ENCODE measurements around the gene EXOSC10. TPM values are rescaled to one million over a fixed set of nuclear protein-coding genes. Genes with fewer than 3 reads are reported as not detected.
"Not testable (repeated sequence)": the region's sequence is repeated elsewhere in the genome, so short reads cannot be mapped to it uniquely, and the experiment has no call there.

Gene EXOSC10
- total RNA-seq, 2 experiments from 2014 or later, result 74.3 to 89.6 TPM

GRCh38 chr1:11109047-11109760 lies 9.5 kb upstream of the EXOSC10 start:
- no peaks in the 10 kb centered on the region for H3K9me3 Mint-ChIP-seq (ENCODE audit: low read depth)
- DNase-seq (no peak), ATAC-seq (no peak)
- H3K27ac Mint-ChIP-seq, result no peak overlapping the region
- no peaks in the 10 kb centered on the region for H3K4me1 Mint-ChIP-seq
- no peaks in the 10 kb centered on the region for H3K27me3 Mint-ChIP-seq
- intact Hi-C loops (cut with DNase I, micrococcal nuclease), result no loop called here
- ChIA-PET CTCF (interaction anchor here (1.2 to 2.1 kb wide), 4 partner anchors 11 to 72 kb away, joined by 3 to 13 read pairs (median 4); no protein-coding TSS in a partner anchor), POLR2A (interaction anchor here (0.6 kb wide), 1 partner anchor 10 kb away, joined by 4 read pairs; the partner anchor contains the start of gene EXOSC10)
- no peak overlapping the region for H3K4me3 Mint-ChIP-seq
- peaks cover 42% of the 10 kb centered on the region for H3K36me3 Mint-ChIP-seq (ENCODE audit: low read depth)

DNA sequence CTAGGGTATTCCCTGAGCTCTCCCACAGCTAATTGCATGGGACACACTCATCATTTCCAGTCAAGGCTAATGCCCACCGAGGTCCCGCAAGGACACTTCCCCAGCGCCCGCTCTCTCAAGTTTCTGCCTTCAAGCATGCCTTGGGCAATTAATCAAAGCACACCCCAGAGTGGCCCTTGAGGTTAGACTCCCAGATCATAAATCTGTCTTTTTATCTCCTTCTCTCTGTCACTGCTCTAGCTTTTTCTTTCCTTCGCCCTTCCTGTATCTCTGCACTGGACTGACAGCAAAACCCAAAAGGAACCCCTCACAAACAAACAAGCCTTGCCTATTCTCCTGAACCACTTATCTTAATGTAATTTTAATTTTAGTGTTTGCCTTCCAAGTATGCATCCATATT lies 7.9 kb upstream of the EXOSC10 start:
- Mint-ChIP-seq H3K27ac (no peak overlapping the region), H3K4me1 (no peaks in the 10 kb centered on the region), H3K36me3 (ENCODE audit: low read depth) (peaks cover 33% of the 10 kb centered on the region), H3K4me3 (no peak overlapping the region), H3K9me3 (ENCODE audit: low read depth) (no peaks in the 10 kb centered on the region), H3K27me3 (no peaks in the 10 kb centered on the region)
- ChIA-PET POLR2A (no interaction called here), CTCF (interaction anchor here (0.6 to 2.1 kb wide), 4 partner anchors 24 to 72 kb away, joined by 3 to 13 read pairs (median 3); no protein-coding TSS in a partner anchor)
- DNase-seq (no peak), ATAC-seq (no peak)
- intact Hi-C loops (cut with DNase I, micrococcal nuclease), result no loop called here

GRCh38 chr1:11105586-11105985 lies 5.9 kb upstream of the EXOSC10 start:
- POLR2A ChIA-PET, result no interaction called here
- H3K9me3 Mint-ChIP-seq (ENCODE audit: low read depth), result no peaks in the 10 kb centered on the region
- no peak overlapping the region for H3K4me3 Mint-ChIP-seq
- no peaks in the 10 kb centered on the region for H3K4me1 Mint-ChIP-seq
- CTCF ChIA-PET, result no interaction called here
- DNase-seq, result no peak
- ATAC-seq, result no peak
- H3K27me3 Mint-ChIP-seq, result no peaks in the 10 kb centered on the region
- no peak overlapping the region for H3K27ac Mint-ChIP-seq
- H3K36me3 Mint-ChIP-seq (ENCODE audit: low read depth), result peaks cover 26% of the 10 kb centered on the region
- intact Hi-C loops (cut with DNase I, micrococcal nuclease), result no loop called here

DNA sequence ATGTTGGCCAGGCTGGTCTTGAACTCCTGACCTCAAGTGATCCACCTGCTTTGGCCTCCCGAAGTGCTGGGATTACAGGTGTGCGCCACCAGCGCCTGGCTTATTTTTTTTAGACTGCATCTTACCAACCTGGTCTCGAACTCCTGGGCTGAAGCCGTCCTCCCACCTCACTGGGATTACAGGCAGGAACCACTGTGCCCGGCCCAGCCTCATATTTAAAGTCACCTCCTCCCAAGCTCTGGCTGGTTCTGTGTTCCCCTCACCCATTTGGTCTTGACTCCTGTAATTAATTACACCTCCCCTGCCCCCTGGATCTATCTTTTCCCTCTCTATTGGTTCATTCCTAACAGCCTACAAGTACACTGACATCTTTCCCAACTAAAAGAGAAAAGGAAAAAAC lies 1.7 kb upstream of the EXOSC10 start:
- POLR2A ChIA-PET, result no interaction called here
- intact Hi-C loops (cut with DNase I, micrococcal nuclease), result no loop called here
- Mint-ChIP-seq H3K4me1 (peaks cover 11% of the 10 kb centered on the region), H3K4me3 (no peak overlapping the region), H3K27ac (no peak overlapping the region), H3K27me3 (no peaks in the 10 kb centered on the region), H3K36me3 (ENCODE audit: low read depth) (peaks cover 16% of the 10 kb centered on the region), H3K9me3 (ENCODE audit: low read depth) (no peaks in the 10 kb centered on the region)
- CTCF ChIA-PET, result interaction anchor here (1.1 kb wide), 1 partner anchor 63 kb away, joined by 3 read pairs; no protein-coding TSS in a partner anchor
- no peak for ATAC-seq
- no peak for DNase-seq

- H3K9me3 Mint-ChIP-seq (ENCODE audit: low read depth); ATAC-seq; CTCF ChIA-PET: not testable (repeated sequence)
These were observed 1.1 kb upstream of the EXOSC10 start for GRCh38 chr1:11100806-11101205.

DNA sequence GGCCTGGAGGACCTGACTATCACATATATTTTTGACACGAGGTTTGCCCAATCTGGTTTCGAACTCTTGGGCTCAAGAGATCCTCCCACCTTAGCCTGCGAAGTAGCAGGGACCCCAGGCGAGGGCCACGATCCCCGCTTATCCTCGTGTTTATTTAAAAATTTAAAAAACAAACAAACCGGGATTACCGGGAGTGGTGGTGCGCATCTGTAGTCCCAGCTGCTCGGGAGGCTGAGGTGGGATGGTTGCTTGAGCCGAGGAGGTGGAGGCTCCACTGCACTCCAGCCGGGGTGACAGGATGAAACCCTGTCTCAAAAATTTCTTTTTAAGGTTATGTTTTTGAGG lies 452 bp upstream of the EXOSC10 start:
- Mint-ChIP-seq H3K4me3 (peak overlapping the region; percentile 95), H3K4me1 (peaks cover 11% of the 10 kb centered on the region), H3K27me3 (no peaks in the 10 kb centered on the region), H3K27ac (peak overlapping the region; percentile 92), H3K36me3 (ENCODE audit: low read depth) (peaks cover 17% of the 10 kb centered on the region), H3K9me3 (ENCODE audit: low read depth) (no peaks in the 10 kb centered on the region)
- ChIA-PET CTCF (interaction anchor here (0.7 to 2.6 kb wide), 2 partner anchors 26 to 63 kb away, joined by 3 to 25 read pairs; no protein-coding TSS in a partner anchor), POLR2A (interaction anchor here (0.6 to 1.2 kb wide), 4 partner anchors 43 to 717 kb away, joined by 3 to 10 read pairs (median 6); no protein-coding TSS in a partner anchor)
- ATAC-seq, result no peak
- no peak for DNase-seq
- intact Hi-C loops (cut with DNase I, micrococcal nuclease), result no loop called here

More at GRCh38 chr1:11100806-11101205, 1.1 kb upstream of the EXOSC10 start:
- H3K27me3 Mint-ChIP-seq; intact Hi-C loops (cut with DNase I, micrococcal nuclease); H3K4me3 Mint-ChIP-seq; DNase-seq; POLR2A ChIA-PET; H3K27ac Mint-ChIP-seq: not testable (repeated sequence)
- H3K36me3 Mint-ChIP-seq (ENCODE audit: low read depth), result peaks cover 17% of the 10 kb centered on the region
- peaks cover 11% of the 10 kb centered on the region for H3K4me1 Mint-ChIP-seq

GRCh38 chr1:11098931-11099309 lies 749 bp downstream of the EXOSC10 start:
- Mint-ChIP-seq H3K9me3 (ENCODE audit: low read depth) (no peaks in the 10 kb centered on the region), H3K27ac (peak overlapping the region; percentile 92), H3K4me3 (peak overlapping the region; percentile 95), H3K4me1 (peaks cover 11% of the 10 kb centered on the region), H3K27me3 (no peaks in the 10 kb centered on the region), H3K36me3 (ENCODE audit: low read depth) (peaks cover 19% of the 10 kb centered on the region)
- ChIA-PET POLR2A (interaction anchor here (0.7 to 1.0 kb wide), 4 partner anchors 10 to 810 kb away, joined by 3 read pairs; partner anchors contain the start of gene TARDBP), CTCF (interaction anchor here (0.9 to 2.6 kb wide), 9 partner anchors 12 to 543 kb away, joined by 3 to 25 read pairs (median 3); no protein-coding TSS in a partner anchor)
- ATAC-seq (no peak), DNase-seq (no peak)
- intact Hi-C loops (cut with DNase I, micrococcal nuclease), result loop anchor here (1.0 to 10.0 kb wide), 10 partner anchors 39 to 836 kb away; partner anchors contain the start of genes SRM (in 2 of the 2), CLCN6 (in 1 of the 2), DFFA (in 1 of the 2) and FBXO2 (in 1 of the 2)

GRCh38 chr1:11083784-11084183 lies 15.9 kb downstream of the EXOSC10 start:
- H3K9me3 Mint-ChIP-seq (ENCODE audit: low read depth); ATAC-seq; CTCF ChIA-PET; H3K4me1 Mint-ChIP-seq; POLR2A ChIA-PET; H3K27ac Mint-ChIP-seq; intact Hi-C loops (cut with DNase I, micrococcal nuclease); H3K27me3 Mint-ChIP-seq; DNase-seq; H3K4me3 Mint-ChIP-seq: not testable (repeated sequence)
- peaks cover 45% of the 10 kb centered on the region for H3K36me3 Mint-ChIP-seq (ENCODE audit: low read depth)

- POLR2A ChIA-PET, result no interaction called here
- H3K36me3 Mint-ChIP-seq (ENCODE audit: low read depth), result peaks cover 41% of the 10 kb centered on the region
These were observed 18.7 kb downstream of the EXOSC10 start for GRCh38 chr1:11080931-11081330.

GRCh38 chr1:11078631-11079030 lies 21.0 kb downstream of the EXOSC10 start:
- Mint-ChIP-seq H3K36me3 (ENCODE audit: low read depth) (peaks cover 38% of the 10 kb centered on the region), H3K4me3 (no peak overlapping the region), H3K9me3 (ENCODE audit: low read depth) (no peaks in the 10 kb centered on the region), H3K4me1 (peaks cover 3% of the 10 kb centered on the region), H3K27ac (peak overlapping the region; percentile 2), H3K27me3 (no peaks in the 10 kb centered on the region)
- ChIA-PET CTCF (interaction anchor here (1.0 to 2.6 kb wide), 2 partner anchors 9 to 41 kb away, joined by 6 to 8 read pairs; no protein-coding TSS in a partner anchor), POLR2A (interaction anchor here (0.5 kb wide), 1 partner anchor 129 kb away, joined by 4 read pairs; no protein-coding TSS in a partner anchor)
- intact Hi-C loops (cut with DNase I, micrococcal nuclease), result no loop called here
- no peak for ATAC-seq
- no peak for DNase-seq

More at GRCh38 chr1:11080931-11081330, 18.7 kb downstream of the EXOSC10 start:
- no peak overlapping the region for H3K27ac Mint-ChIP-seq
- no peaks in the 10 kb centered on the region for H3K4me1 Mint-ChIP-seq
- DNase-seq (no peak), ATAC-seq (no peak)
- H3K9me3 Mint-ChIP-seq (ENCODE audit: low read depth), result no peaks in the 10 kb centered on the region
- intact Hi-C loops (cut with DNase I, micrococcal nuclease), result no loop called here
- H3K27me3 Mint-ChIP-seq, result no peaks in the 10 kb centered on the region
- no peak overlapping the region for H3K4me3 Mint-ChIP-seq
- CTCF ChIA-PET, result interaction anchor here (1.1 to 2.6 kb wide), 4 partner anchors 11 to 44 kb away, joined by 3 to 9 read pairs (median 6); no protein-coding TSS in a partner anchor

- CTCF ChIA-PET, result interaction anchor here (1.2 to 1.3 kb wide), 2 partner anchors 35 to 36 kb away, joined by 3 to 8 read pairs; no protein-coding TSS in a partner anchor
- H3K4me3 Mint-ChIP-seq; H3K4me1 Mint-ChIP-seq; H3K27me3 Mint-ChIP-seq; DNase-seq; H3K27ac Mint-ChIP-seq; POLR2A ChIA-PET; H3K9me3 Mint-ChIP-seq (ENCODE audit: low read depth): not testable (repeated sequence)
- peaks cover 61% of the 10 kb centered on the region for H3K36me3 Mint-ChIP-seq (ENCODE audit: low read depth)
- ATAC-seq, result peak; percentile 70
- intact Hi-C loops (cut with DNase I, micrococcal nuclease), result loop anchor here in 1 of 2 experiments (1.0 kb wide), 1 partner anchor 13 kb away; the partner anchor contains the start of gene SRM
These were observed 26.3 kb downstream of the EXOSC10 start for GRCh38 chr1:11073398-11073797.
